Activated T-cell treated with anti-CD3 and anti-CD28 coated beads, Interleukin-2, amount 50 U/mL, for 24 hours (primary cell): ENCODE results near the gene CNTNAP3B.
"Not testable (repeated sequence)": the region's sequence is repeated elsewhere in the genome, so short reads cannot be mapped to it uniquely, and the experiment has no call there.

Experiments
- DNase-seq: peaks from one replicate; pipeline ENCODE4 v3.0.0-alpha.2; 2020
- H3K27ac Mint-ChIP-seq: 2 replicates; pipeline ENCODE4 v1.8.0; 2020; ENCODE audit warnings: mild to moderate bottlenecking, mixed read lengths
- H3K27me3 Mint-ChIP-seq: 2 replicates; pipeline ENCODE4 v1.8.0; 2020; ENCODE audit warnings: mixed read lengths
- H3K36me3 Mint-ChIP-seq: 2 replicates; pipeline ENCODE4 v1.8.0; 2020; ENCODE audit warnings: low read depth, mixed read lengths
- H3K4me1 Mint-ChIP-seq: 2 replicates; pipeline ENCODE4 v1.8.0; 2020; ENCODE audit warnings: low read depth, mixed read lengths
- H3K4me3 Mint-ChIP-seq: 2 replicates; pipeline ENCODE4 v1.8.0; 2020; ENCODE audit warnings: mild to moderate bottlenecking, moderate library complexity, mixed read lengths
- H3K9me3 Mint-ChIP-seq: 2 replicates; pipeline ENCODE4 v1.8.0; 2020; ENCODE audit warnings: mixed read lengths

CNTNAP3B gene

GRCh38 chr9:42033541-42033940 is 95.7 kb downstream of the CNTNAP3B start:
- not testable (repeated sequence) for H3K27ac Mint-ChIP-seq, H3K4me1 Mint-ChIP-seq

GRCh38 chr9:42020639-42021038 is 108.6 kb downstream of the CNTNAP3B start:
- not testable (repeated sequence) for H3K27ac Mint-ChIP-seq, H3K4me3 Mint-ChIP-seq, H3K4me1 Mint-ChIP-seq, DNase-seq, H3K36me3 Mint-ChIP-seq, H3K27me3 Mint-ChIP-seq, H3K9me3 Mint-ChIP-seq

More at GRCh38 chr9:42033541-42033940, 95.7 kb downstream of the CNTNAP3B start:
- not testable (repeated sequence) for H3K27me3 Mint-ChIP-seq, H3K36me3 Mint-ChIP-seq, DNase-seq, H3K9me3 Mint-ChIP-seq, H3K4me3 Mint-ChIP-seq

DNA sequence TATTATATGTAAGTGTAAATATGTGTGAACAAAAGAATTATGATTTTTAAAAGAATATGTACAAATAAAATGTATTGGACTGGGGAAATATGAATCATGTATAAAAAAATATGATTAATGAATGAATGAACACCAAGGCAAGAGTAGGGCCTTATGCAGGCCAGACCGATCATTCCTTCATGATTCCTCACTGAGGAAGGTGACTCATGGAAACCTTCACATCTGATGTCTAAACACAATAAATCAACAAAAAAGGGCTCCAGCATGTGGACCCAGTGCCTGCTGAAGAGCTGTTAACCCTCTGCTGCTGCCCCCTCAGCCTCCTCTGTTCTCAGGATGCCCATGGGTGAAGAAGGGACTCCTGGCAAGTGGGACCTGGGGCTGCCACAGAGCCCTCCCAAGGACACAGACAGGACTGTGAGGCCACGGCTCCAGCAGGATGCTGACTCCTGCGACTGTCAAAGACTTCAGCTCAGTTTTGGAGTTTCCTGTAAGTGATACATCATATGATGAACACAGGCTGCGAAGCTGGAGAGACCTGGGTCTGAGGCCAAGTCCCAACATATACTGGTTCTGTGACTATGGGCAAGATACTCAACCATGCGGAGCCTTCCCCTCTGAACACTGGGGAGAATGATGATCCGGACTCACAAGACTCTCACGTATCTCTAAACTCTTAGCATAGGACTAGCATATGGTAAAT is 110.9 kb downstream of the CNTNAP3B start:
- not testable (repeated sequence) for DNase-seq, H3K4me1 Mint-ChIP-seq, H3K4me3 Mint-ChIP-seq, H3K9me3 Mint-ChIP-seq, H3K27me3 Mint-ChIP-seq, H3K36me3 Mint-ChIP-seq, H3K27ac Mint-ChIP-seq

- H3K9me3 Mint-ChIP-seq, H3K4me3 Mint-ChIP-seq, H3K4me1 Mint-ChIP-seq: not testable (repeated sequence)
These were observed 114.9 kb downstream of the CNTNAP3B start for GRCh38 chr9:42014317-42014716.

GRCh38 chr9:41991607-41992006 is 137.6 kb downstream of the CNTNAP3B start:
- not testable (repeated sequence) for H3K4me1 Mint-ChIP-seq, H3K36me3 Mint-ChIP-seq, H3K27ac Mint-ChIP-seq

More at GRCh38 chr9:42014317-42014716, 114.9 kb downstream of the CNTNAP3B start:
- H3K27ac Mint-ChIP-seq, H3K27me3 Mint-ChIP-seq, DNase-seq, H3K36me3 Mint-ChIP-seq: not testable (repeated sequence)

GRCh38 chr9:41980271-41980670 is 149.0 kb downstream of the CNTNAP3B start:
- not testable (repeated sequence) for DNase-seq, H3K4me3 Mint-ChIP-seq, H3K9me3 Mint-ChIP-seq, H3K36me3 Mint-ChIP-seq, H3K4me1 Mint-ChIP-seq, H3K27ac Mint-ChIP-seq, H3K27me3 Mint-ChIP-seq

More at GRCh38 chr9:41991607-41992006, 137.6 kb downstream of the CNTNAP3B start:
- DNase-seq, H3K9me3 Mint-ChIP-seq, H3K27me3 Mint-ChIP-seq, H3K4me3 Mint-ChIP-seq: not testable (repeated sequence)

GRCh38 chr9:41977965-41978600 is 151.1 kb downstream of the CNTNAP3B start:
- not testable (repeated sequence) for H3K4me3 Mint-ChIP-seq, H3K27me3 Mint-ChIP-seq, H3K4me1 Mint-ChIP-seq, H3K36me3 Mint-ChIP-seq, DNase-seq, H3K9me3 Mint-ChIP-seq, H3K27ac Mint-ChIP-seq

- not testable (repeated sequence) for H3K27me3 Mint-ChIP-seq, H3K36me3 Mint-ChIP-seq, H3K27ac Mint-ChIP-seq
These were observed 154.3 kb downstream of the CNTNAP3B start for GRCh38 chr9:41974906-41975305.

DNA sequence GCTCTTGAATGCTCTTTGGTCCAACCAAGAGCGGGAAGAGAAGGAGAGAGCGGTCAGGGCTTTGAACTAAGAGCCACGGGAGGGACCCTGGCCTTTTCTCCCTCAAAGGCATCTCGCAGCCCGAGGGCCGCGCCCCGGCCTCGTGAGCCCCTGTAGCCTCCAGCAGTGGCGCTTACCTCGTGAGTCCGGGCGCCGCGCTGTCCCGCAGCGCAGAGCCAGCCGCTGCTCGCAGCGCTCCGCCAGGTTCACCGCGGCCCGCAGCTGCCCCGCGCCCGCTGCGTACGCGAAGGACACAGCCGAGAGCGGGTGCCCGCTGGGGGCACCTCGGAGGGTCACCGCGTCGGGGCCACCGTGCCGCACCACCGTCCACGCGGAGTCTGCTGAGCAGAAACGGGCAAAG is 176.2 kb downstream of the CNTNAP3B start:
- not testable (repeated sequence) for H3K4me3 Mint-ChIP-seq, H3K36me3 Mint-ChIP-seq, H3K4me1 Mint-ChIP-seq, H3K9me3 Mint-ChIP-seq, DNase-seq, H3K27ac Mint-ChIP-seq, H3K27me3 Mint-ChIP-seq

More at GRCh38 chr9:41974906-41975305, 154.3 kb downstream of the CNTNAP3B start:
- H3K4me1 Mint-ChIP-seq, DNase-seq, H3K9me3 Mint-ChIP-seq, H3K4me3 Mint-ChIP-seq: not testable (repeated sequence)

GRCh38 chr9:41941738-41942137 is 187.5 kb downstream of the CNTNAP3B start:
- not testable (repeated sequence) for DNase-seq, H3K4me3 Mint-ChIP-seq

DNA sequence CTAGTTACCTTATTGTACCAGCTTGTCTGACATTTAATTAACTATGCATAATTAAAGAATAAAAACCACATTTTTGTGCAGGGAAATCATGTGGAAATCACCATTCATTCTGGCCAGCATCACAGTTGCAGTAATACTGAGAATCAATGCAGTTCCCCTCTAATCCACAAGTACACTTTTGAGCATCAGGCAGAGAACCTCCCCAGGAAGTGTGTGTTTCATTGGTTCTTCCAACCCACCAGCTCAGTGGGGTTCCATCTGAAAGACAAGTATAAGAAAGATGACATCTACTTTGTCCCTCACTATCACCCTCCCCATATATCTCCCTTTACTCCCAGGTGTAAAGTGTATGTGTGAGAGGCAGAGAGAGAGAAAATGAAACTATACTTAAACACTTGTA is 191.1 kb downstream of the CNTNAP3B start:
- not testable (repeated sequence) for H3K36me3 Mint-ChIP-seq, H3K9me3 Mint-ChIP-seq, H3K4me3 Mint-ChIP-seq, DNase-seq, H3K27ac Mint-ChIP-seq, H3K27me3 Mint-ChIP-seq, H3K4me1 Mint-ChIP-seq

More at GRCh38 chr9:41941738-41942137, 187.5 kb downstream of the CNTNAP3B start:
- not testable (repeated sequence) for H3K27me3 Mint-ChIP-seq, H3K4me1 Mint-ChIP-seq, H3K9me3 Mint-ChIP-seq, H3K36me3 Mint-ChIP-seq, H3K27ac Mint-ChIP-seq

- DNase-seq, H3K36me3 Mint-ChIP-seq, H3K27me3 Mint-ChIP-seq, H3K4me3 Mint-ChIP-seq, H3K27ac Mint-ChIP-seq, H3K4me1 Mint-ChIP-seq, H3K9me3 Mint-ChIP-seq: not testable (repeated sequence)
These were observed 193.5 kb downstream of the CNTNAP3B start for GRCh38 chr9:41935727-41936126.

DNA sequence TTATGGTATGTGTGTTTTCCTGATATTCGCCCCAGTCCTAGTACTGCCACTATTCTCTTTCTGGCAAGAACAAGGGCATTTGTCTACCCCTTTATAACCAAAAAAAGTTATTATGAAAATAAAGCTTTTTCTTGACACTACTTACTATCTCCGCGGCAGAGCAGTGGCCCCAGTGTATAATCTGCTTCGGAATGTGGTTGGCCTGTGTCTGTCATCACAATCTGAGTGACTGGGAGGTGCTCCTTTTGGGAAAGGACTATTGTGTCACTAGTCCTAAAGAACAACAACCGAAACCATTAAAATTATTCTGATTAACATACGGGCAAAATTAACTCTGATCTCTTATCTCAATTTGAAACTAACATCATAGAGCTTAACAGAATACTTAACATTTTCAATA is 200.1 kb downstream of the CNTNAP3B start:
- not testable (repeated sequence) for H3K4me1 Mint-ChIP-seq

GRCh38 chr9:41917374-41917773 is 211.9 kb downstream of the CNTNAP3B start:
- H3K4me3 Mint-ChIP-seq, DNase-seq, H3K27ac Mint-ChIP-seq, H3K9me3 Mint-ChIP-seq, H3K4me1 Mint-ChIP-seq, H3K27me3 Mint-ChIP-seq, H3K36me3 Mint-ChIP-seq: not testable (repeated sequence)

More for the DNA sequence above, 200.1 kb downstream of the CNTNAP3B start:
- H3K4me3 Mint-ChIP-seq, H3K27me3 Mint-ChIP-seq, H3K9me3 Mint-ChIP-seq, DNase-seq, H3K27ac Mint-ChIP-seq, H3K36me3 Mint-ChIP-seq: not testable (repeated sequence)

DNA sequence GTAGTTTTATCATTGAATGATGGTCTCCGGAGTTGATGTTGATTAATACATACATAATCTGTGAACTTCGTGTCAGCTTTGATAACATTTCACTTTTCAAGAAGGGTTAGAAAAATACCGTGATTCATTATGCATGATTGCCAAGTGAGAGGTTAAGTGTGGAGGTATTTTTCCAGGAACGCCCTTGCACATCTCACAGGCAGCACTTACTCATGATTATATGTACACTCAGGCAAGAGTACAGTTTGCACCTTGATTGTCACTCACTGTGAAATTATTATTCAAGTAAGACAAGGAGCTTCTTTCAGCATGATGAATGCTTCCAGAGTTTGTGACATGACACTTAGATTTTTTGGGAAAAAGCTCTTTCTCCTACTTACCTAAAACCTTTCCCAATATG is 223.7 kb downstream of the CNTNAP3B start:
- not testable (repeated sequence) for H3K27me3 Mint-ChIP-seq, H3K4me3 Mint-ChIP-seq, H3K36me3 Mint-ChIP-seq, H3K9me3 Mint-ChIP-seq, DNase-seq, H3K27ac Mint-ChIP-seq, H3K4me1 Mint-ChIP-seq
